ENCODE data around the gene XRN2. TPM values are rescaled to one million over a fixed set of nuclear protein-coding genes. Genes with fewer than 3 reads are reported as not detected.

XRN2 gene
- total RNA-seq, 2 experiments from 2014 or later = 71.3 to 72.6 TPM

DNA sequence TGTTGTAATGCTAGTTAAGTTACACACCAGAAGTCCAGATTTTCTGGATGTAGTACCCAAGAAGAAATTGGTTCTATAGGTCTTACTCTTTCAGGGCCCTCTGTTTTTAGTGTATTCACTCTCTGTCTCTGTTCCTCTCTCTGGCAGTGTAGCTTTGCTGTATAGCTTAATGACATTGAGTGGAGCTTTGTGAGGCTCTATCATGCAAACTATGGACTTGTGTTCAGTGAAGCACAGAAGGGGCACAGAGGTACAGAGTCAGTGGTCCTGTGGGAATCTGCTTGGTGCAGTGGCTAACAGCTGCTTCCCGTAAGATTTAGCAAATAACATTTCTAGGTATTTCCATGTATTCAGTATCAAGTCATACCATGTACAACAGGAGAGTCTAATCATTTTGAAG lies 68.1 kb downstream of the XRN2 start:
- H3K36me3 Mint-ChIP-seq (ENCODE audit: low read depth) = peaks cover 30% of the 10 kb centered on the region
- H3K4me1 Mint-ChIP-seq (ENCODE audit: low read depth) = peaks cover 3% of the 10 kb centered on the region
- ATAC-seq (no peak), DNase-seq (no peak)
- no peak overlapping the region for H3K4me3 Mint-ChIP-seq
- POLR2A ChIA-PET = no interaction called here
- intact Hi-C loops (cut with micrococcal nuclease) = no loop called here
- no peak for TF ChIP-seq CTCF (IDR thresholded peaks at IDR 0.05)
- H3K9me3 Mint-ChIP-seq = no peaks in the 10 kb centered on the region
- CTCF ChIA-PET = interaction anchor here (1.4 to 1.8 kb wide), 2 partner anchors 134 to 135 kb away, joined by 4 to 10 read pairs; no protein-coding TSS in a partner anchor
- H3K27me3 Mint-ChIP-seq = no peaks in the 10 kb centered on the region
- H3K27ac Mint-ChIP-seq = no peak overlapping the region

DNA sequence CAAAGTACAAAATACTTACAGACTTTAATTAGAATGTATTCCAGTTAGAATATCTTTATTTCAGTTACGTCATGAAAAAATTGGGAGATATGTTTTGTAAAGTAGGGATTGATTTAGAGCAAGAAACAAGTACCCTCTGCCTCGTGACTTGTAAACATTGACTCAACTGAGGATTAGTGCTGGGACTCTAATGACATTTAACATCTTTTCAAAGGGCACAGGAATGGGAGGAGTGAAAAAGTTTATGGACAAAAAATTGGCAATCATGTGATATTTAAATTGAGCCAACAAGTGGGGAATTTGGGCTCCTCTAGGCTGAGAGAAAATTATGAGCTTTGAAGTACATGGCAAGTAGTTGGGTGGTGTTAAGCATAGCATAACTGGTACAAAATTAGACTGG lies 68.9 kb downstream of the XRN2 start:
- ChIA-PET CTCF (interaction anchor here (1.4 to 1.8 kb wide), 2 partner anchors 133 to 136 kb away, joined by 4 to 10 read pairs; no protein-coding TSS in a partner anchor), POLR2A (no interaction called here)
- ATAC-seq (no peak), DNase-seq (no peak)
- H3K27ac Mint-ChIP-seq = no peak overlapping the region
- no peaks in the 10 kb centered on the region for H3K27me3 Mint-ChIP-seq
- H3K4me3 Mint-ChIP-seq = no peak overlapping the region
- H3K36me3 Mint-ChIP-seq (ENCODE audit: low read depth) = peaks cover 30% of the 10 kb centered on the region
- no peak for TF ChIP-seq CTCF (IDR thresholded peaks at IDR 0.05)
- intact Hi-C loops (cut with micrococcal nuclease) = no loop called here
- H3K9me3 Mint-ChIP-seq = no peaks in the 10 kb centered on the region
- H3K4me1 Mint-ChIP-seq (ENCODE audit: low read depth) = peaks cover 3% of the 10 kb centered on the region

DNA sequence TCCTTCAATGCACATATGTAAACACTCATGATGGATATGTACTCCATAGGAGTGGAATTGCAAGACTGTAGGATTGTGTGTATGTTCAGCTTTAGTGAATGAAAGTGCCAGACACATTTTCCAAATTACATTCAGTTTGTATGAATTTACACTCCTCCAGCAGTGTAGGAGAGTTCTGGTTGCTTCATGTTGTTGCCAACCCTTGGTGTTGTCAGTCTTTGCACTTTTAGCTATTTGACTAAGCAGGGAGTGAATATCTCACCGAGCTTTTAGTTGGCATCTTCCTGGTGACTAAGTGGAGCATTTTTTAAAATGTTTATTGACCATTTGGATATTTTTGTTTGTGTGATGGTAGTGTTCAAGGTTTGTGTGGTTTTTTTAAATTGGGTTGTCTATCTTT lies 70.3 kb downstream of the XRN2 start:
- peaks cover 3% of the 10 kb centered on the region for H3K4me1 Mint-ChIP-seq (ENCODE audit: low read depth)
- intact Hi-C loops (cut with micrococcal nuclease) = no loop called here
- TF ChIP-seq CTCF (IDR thresholded peaks at IDR 0.05) = no peak
- ChIA-PET POLR2A (no interaction called here), CTCF (no interaction called here)
- no peaks in the 10 kb centered on the region for H3K9me3 Mint-ChIP-seq
- ATAC-seq (no peak), DNase-seq (no peak)
- H3K4me3 Mint-ChIP-seq = no peak overlapping the region
- no peak overlapping the region for H3K27ac Mint-ChIP-seq
- peaks cover 36% of the 10 kb centered on the region for H3K36me3 Mint-ChIP-seq (ENCODE audit: low read depth)
- H3K27me3 Mint-ChIP-seq = no peaks in the 10 kb centered on the region

GRCh38 chr20:21376626-21377025 lies 73.5 kb downstream of the XRN2 start:
- ChIA-PET POLR2A (no interaction called here), CTCF (no interaction called here)
- no peaks in the 10 kb centered on the region for H3K27me3 Mint-ChIP-seq
- DNase-seq = no peak
- no peak for ATAC-seq
- no peak for TF ChIP-seq CTCF (IDR thresholded peaks at IDR 0.05)
- no peak overlapping the region for H3K4me3 Mint-ChIP-seq
- H3K27ac Mint-ChIP-seq = no peak overlapping the region
- H3K36me3 Mint-ChIP-seq (ENCODE audit: low read depth) = peaks cover 40% of the 10 kb centered on the region
- H3K9me3 Mint-ChIP-seq = no peaks in the 10 kb centered on the region
- peaks cover 5% of the 10 kb centered on the region for H3K4me1 Mint-ChIP-seq (ENCODE audit: low read depth)
- intact Hi-C loops (cut with micrococcal nuclease) = no loop called here

DNA sequence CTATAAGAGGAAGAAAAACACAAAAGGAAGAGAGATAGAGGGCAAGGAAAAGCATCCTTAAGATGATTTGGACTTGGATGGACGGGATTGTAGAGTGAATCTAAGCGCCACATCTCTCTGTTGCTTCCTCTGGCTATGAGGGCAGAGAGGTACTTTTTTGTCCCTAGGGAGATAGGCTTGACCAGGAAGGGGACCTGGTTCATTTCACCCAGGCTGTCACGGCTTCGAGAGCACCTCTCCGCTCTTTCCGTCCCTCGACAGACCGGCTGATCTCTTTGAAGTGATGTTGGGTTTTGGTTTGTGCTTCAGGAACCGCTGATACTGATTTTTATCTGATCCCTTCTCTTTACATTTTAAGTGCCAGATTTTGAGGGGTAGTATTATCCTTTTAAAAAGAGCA lies 74.6 kb downstream of the XRN2 start:
- CTCF ChIA-PET = no interaction called here

More for the DNA sequence above, 74.6 kb downstream of the XRN2 start:
- Mint-ChIP-seq H3K9me3 (no peaks in the 10 kb centered on the region), H3K27ac (no peak overlapping the region), H3K36me3 (ENCODE audit: low read depth) (peaks cover 40% of the 10 kb centered on the region), H3K4me3 (no peak overlapping the region), H3K27me3 (no peaks in the 10 kb centered on the region), H3K4me1 (ENCODE audit: low read depth) (peaks cover 5% of the 10 kb centered on the region)
- no peak for TF ChIP-seq CTCF (IDR thresholded peaks at IDR 0.05)
- no peak for ATAC-seq
- intact Hi-C loops (cut with micrococcal nuclease) = no loop called here
- no peak for DNase-seq
- POLR2A ChIA-PET = no interaction called here
